Kidney epithelial cell (primary cell): ENCODE results near the gene MFSD11. TPM values are rescaled to one million over a fixed set of nuclear protein-coding genes. Genes with fewer than 3 reads are reported as not detected.

Experiments
- DNase-seq: peaks from one replicate; pipeline ENCODE4 v3.0.0-alpha.2; 2010; ENCODE audit warnings: low read depth
- H3K27me3 ChIP-seq: 2 replicates; pipeline ENCODE4 v1.6.0; 2011; ENCODE audit warnings: low read length; ENCODE audit not compliant: control insufficient read depth, insufficient read depth
- H3K36me3 ChIP-seq: 2 replicates; pipeline ENCODE4 v1.5.1; 2011; ENCODE audit warnings: low read length; ENCODE audit not compliant: control insufficient read depth, insufficient read depth
- H3K4me3 ChIP-seq: 2 replicates; pipeline ENCODE4 v1.5.1; 2011; ENCODE audit warnings: low read depth, mild to moderate bottlenecking, control low read depth, low read length
- CTCF ChIP-seq: IDR thresholded peaks from 2 replicates; pipeline ENCODE4 v1.5.1; 2011; ENCODE audit warnings: mild to moderate bottlenecking, moderate library complexity, low read length, control low read depth, inconsistent platforms; ENCODE audit not compliant: insufficient read depth, poor library complexity, severe bottlenecking
- total RNA-seq: library from RNA; depleted of rRNA; stranded (reverse); fragments of >200 nt; gene quantifications from 2 replicates; pipeline ENCODE4 v1.2.3, GENCODE V29; 2015

MFSD11 gene
- total RNA-seq, 1 donor from 2014 or later, result 17.5 TPM

- no peak for TF ChIP-seq CTCF
- no peaks in the 10 kb centered on the region for H3K27me3 ChIP-seq
- no peak for DNase-seq
- no peaks in the 10 kb centered on the region for H3K36me3 ChIP-seq
- H3K4me3 ChIP-seq, result no peak overlapping the region
Measured at GRCh38 chr17:76753061-76753961, 15.4 kb downstream of the MFSD11 start.

GRCh38 chr17:76755285-76755684 is 17.4 kb downstream of the MFSD11 start:
- no peaks in the 10 kb centered on the region for H3K36me3 ChIP-seq
- no peaks in the 10 kb centered on the region for H3K27me3 ChIP-seq
- H3K4me3 ChIP-seq, result no peak overlapping the region
- TF ChIP-seq CTCF, result no peak
- DNase-seq, result no peak

GRCh38 chr17:76757256-76757655 is 19.3 kb downstream of the MFSD11 start:
- no peak for TF ChIP-seq CTCF
- no peaks in the 10 kb centered on the region for H3K36me3 ChIP-seq
- no peak overlapping the region for H3K4me3 ChIP-seq
- H3K27me3 ChIP-seq, result no peaks in the 10 kb centered on the region
- no peak for DNase-seq

GRCh38 chr17:76758570-76758969 is 20.7 kb downstream of the MFSD11 start:
- no peaks in the 10 kb centered on the region for H3K36me3 ChIP-seq
- no peaks in the 10 kb centered on the region for H3K27me3 ChIP-seq
- no peak overlapping the region for H3K4me3 ChIP-seq
- no peak for DNase-seq
- TF ChIP-seq CTCF, result no peak

GRCh38 chr17:76772842-76773525 is 35.1 kb downstream of the MFSD11 start:
- peak; percentile 66 for DNase-seq
- TF ChIP-seq CTCF, result no peak
- no peaks in the 10 kb centered on the region for H3K36me3 ChIP-seq
- H3K4me3 ChIP-seq, result no peak overlapping the region
- no peaks in the 10 kb centered on the region for H3K27me3 ChIP-seq
